ENCODE measurements around the gene GKN1.

The GKN1 gene

GRCh38 chr2:68975844-68976243 lies 1.4 kb downstream of the GKN1 start:
- peaks cover 33% of the 10 kb centered on the region for H3K27me3 Mint-ChIP-seq
- no peaks in the 10 kb centered on the region for H3K9me3 Mint-ChIP-seq
- ATAC-seq (no peak), DNase-seq (no peak)
- H3K27ac Mint-ChIP-seq, result no peak overlapping the region
- no peak overlapping the region for H3K4me3 Mint-ChIP-seq
- H3K4me1 Mint-ChIP-seq, result no peaks in the 10 kb centered on the region

DNA sequence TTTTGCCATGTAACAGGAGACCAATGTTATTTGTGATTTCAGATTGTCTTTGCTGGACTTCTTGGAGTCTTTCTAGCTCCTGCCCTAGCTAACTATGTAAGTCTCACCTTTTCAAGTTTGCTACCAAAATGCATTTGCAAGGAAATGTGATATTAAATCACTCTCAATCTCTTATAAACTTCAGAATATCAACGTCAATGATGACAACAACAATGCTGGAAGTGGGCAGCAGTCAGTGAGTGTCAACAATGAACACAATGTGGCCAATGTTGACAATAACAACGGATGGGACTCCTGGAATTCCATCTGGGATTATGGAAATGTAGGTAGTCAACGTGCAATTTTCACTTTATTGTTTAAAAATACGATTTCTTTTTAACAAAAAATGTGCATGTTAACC lies 3.0 kb downstream of the GKN1 start:
- H3K4me3 Mint-ChIP-seq, result no peak overlapping the region
- H3K4me1 Mint-ChIP-seq, result no peaks in the 10 kb centered on the region
- DNase-seq (no peak), ATAC-seq (no peak)
- H3K27ac Mint-ChIP-seq, result no peak overlapping the region
- H3K27me3 Mint-ChIP-seq, result peaks cover 42% of the 10 kb centered on the region
- no peaks in the 10 kb centered on the region for H3K9me3 Mint-ChIP-seq

DNA sequence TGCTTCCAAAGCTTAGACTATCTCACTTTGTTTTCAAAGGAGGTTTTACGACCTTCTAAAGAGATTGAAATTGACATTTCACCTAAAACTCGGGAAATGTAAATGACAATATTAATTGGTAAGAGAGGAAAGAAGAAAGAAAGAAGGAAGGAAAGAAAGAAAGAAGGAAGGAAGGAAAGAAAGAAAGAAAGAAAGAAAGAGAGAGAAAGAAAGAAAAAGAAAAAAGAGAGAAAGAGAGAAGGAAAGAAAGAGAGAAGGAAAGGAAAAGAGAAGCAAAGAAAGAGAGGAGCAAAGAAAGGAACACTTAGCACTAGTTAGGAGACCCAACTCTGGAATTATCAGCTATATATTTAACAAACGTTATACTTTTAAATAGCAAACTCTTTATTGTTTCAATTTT lies 3.7 kb downstream of the GKN1 start:
- peaks cover 42% of the 10 kb centered on the region for H3K27me3 Mint-ChIP-seq
- no peak for ATAC-seq

GRCh38 chr2:68980956-68981355 lies 6.5 kb downstream of the GKN1 start:
- Mint-ChIP-seq H3K27me3 (peaks cover 33% of the 10 kb centered on the region), H3K4me3 (no peak overlapping the region), H3K27ac (no peak overlapping the region), H3K9me3 (no peaks in the 10 kb centered on the region), H3K4me1 (no peaks in the 10 kb centered on the region)
- DNase-seq (no peak), ATAC-seq (no peak)

More for the DNA sequence above, 3.7 kb downstream of the GKN1 start:
- no peak overlapping the region for H3K27ac Mint-ChIP-seq
- no peaks in the 10 kb centered on the region for H3K9me3 Mint-ChIP-seq
- no peak for DNase-seq
- H3K4me1 Mint-ChIP-seq, result no peaks in the 10 kb centered on the region
- H3K4me3 Mint-ChIP-seq, result no peak overlapping the region

DNA sequence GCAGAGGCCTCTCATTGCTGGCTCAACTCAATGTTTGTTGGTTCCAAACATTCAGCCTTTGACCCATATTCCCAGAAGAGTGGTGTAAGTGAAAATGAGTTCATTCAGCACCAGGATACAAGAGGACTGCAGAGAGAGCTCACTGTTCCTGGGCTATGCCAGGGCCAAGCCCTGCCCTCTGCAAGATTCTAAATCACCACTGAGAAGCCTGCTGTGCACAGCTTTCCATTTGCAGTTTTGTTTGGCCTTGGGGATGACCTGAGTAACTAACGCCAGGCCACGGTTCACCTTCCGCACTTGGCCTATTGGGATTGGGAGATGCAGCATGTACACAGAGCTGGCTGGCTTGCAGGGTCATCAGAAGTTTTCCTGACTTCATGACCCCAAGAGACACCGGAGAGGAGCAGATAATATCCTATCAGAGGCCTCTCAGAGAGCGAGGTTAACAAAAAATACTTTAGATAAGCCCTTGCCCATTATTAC lies 12.6 kb downstream of the GKN1 start:
- no peak for ATAC-seq
- DNase-seq, result no peak
- Mint-ChIP-seq H3K4me1 (no peaks in the 10 kb centered on the region), H3K4me3 (no peak overlapping the region), H3K27ac (no peak overlapping the region), H3K27me3 (peaks cover 13% of the 10 kb centered on the region), H3K9me3 (no peaks in the 10 kb centered on the region)

GRCh38 chr2:68989035-68989434 lies 14.6 kb downstream of the GKN1 start:
- no peak for ATAC-seq
- Mint-ChIP-seq H3K4me3 (no peak overlapping the region), H3K27ac (no peak overlapping the region), H3K9me3 (no peaks in the 10 kb centered on the region), H3K4me1 (no peaks in the 10 kb centered on the region), H3K27me3 (peaks cover 13% of the 10 kb centered on the region)
- no peak for DNase-seq

DNA sequence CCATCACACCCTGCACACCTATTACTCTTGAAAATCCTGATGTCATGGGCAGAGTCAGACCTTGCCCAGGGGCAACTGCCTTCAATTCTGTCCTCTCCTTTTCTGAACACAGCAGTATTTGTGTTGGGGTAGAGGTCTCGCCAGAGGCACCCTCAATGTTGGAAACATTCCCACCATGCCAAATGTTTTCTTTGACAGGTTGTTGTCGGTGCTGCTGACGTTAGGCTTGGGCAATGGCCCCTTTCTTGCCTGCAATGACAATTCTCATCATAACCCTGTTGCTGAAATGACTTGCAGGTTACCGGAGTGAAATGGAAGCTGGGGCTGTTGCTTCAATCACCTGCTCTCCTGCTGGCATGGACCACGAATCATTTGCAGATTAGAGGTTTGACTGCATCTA lies 17.9 kb downstream of the GKN1 start:
- no peak for DNase-seq
- ATAC-seq, result no peak
- Mint-ChIP-seq H3K4me1 (no peaks in the 10 kb centered on the region), H3K4me3 (no peak overlapping the region), H3K27me3 (peaks cover 20% of the 10 kb centered on the region), H3K27ac (no peak overlapping the region), H3K9me3 (no peaks in the 10 kb centered on the region)

DNA sequence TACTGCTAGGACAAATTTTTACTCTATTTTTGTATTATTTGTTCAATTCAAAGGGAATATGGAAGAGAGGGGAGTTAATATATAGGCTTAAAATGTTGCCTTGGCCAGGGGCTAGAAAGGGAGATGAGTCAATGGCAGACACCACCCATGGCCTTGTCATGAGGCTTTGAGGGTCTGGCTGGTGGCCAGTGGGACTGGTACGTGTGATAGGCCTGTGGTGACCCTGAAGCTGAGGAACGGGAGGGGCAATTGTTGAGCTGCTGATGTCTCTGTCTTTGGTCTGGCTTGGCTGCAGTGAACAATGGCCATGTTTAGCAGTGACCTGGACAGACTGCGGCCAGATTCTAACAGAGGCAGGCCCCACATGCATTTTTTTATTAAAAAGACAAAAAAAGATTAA lies 18.5 kb downstream of the GKN1 start:
- H3K9me3 Mint-ChIP-seq, result no peaks in the 10 kb centered on the region
- H3K4me1 Mint-ChIP-seq, result no peaks in the 10 kb centered on the region

GRCh38 chr2:68993660-68994059 lies 19.2 kb downstream of the GKN1 start:
- Mint-ChIP-seq H3K27ac (no peak overlapping the region), H3K4me3 (no peak overlapping the region), H3K9me3 (no peaks in the 10 kb centered on the region), H3K4me1 (no peaks in the 10 kb centered on the region), H3K27me3 (peaks cover 26% of the 10 kb centered on the region)
- DNase-seq, result no peak
- no peak for ATAC-seq

More for the DNA sequence above, 18.5 kb downstream of the GKN1 start:
- ATAC-seq (no peak), DNase-seq (no peak)
- peaks cover 20% of the 10 kb centered on the region for H3K27me3 Mint-ChIP-seq
- no peak overlapping the region for H3K4me3 Mint-ChIP-seq
- H3K27ac Mint-ChIP-seq, result no peak overlapping the region

DNA sequence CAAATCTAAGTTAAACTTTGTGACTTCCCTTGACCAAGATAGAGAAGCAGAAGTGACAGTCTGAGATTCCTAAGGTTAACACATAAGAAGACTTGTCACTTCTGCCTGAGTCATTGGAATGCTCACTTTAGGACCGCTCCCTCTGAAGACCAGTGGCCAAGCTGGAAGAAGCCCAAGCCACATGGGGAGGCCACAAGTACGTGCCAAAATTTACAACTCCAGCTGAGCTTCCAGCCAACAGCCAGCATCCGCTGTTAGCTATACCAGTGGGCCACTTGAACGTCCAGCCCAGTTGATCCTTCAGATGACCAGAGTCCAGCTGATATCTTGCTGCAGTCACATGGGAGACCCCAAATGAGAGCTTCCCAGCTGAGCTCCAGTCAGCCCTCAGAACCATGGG lies 20.4 kb downstream of the GKN1 start:
- Mint-ChIP-seq H3K27ac (no peak overlapping the region), H3K27me3 (peaks cover 25% of the 10 kb centered on the region), H3K4me1 (no peaks in the 10 kb centered on the region), H3K4me3 (no peak overlapping the region), H3K9me3 (no peaks in the 10 kb centered on the region)
- ATAC-seq (no peak), DNase-seq (no peak)

GRCh38 chr2:68995916-68996315 lies 21.5 kb downstream of the GKN1 start:
- DNase-seq, result no peak
- H3K27ac Mint-ChIP-seq, result no peak overlapping the region
- H3K27me3 Mint-ChIP-seq, result peaks cover 17% of the 10 kb centered on the region
- H3K9me3 Mint-ChIP-seq, result no peaks in the 10 kb centered on the region
- no peak overlapping the region for H3K4me3 Mint-ChIP-seq
- H3K4me1 Mint-ChIP-seq, result no peaks in the 10 kb centered on the region
- ATAC-seq, result no peak

DNA sequence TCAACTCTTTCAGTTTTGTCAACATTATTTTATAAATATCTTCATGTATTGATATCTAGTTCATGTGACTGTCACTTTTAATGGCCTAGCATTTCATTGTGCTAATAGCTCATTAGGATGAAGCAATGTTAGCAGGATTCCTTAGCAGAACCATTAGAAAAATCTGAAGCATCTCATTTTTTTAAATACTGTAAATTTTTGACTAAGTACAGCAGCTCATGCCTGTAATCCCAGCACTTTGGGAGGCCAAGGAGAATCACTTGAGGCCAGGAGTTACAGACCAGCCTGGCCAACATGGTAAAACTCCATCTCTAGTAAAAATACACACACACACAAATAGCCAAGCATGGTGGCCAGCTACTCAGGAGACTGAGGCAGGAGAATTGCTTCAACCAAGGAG lies 23.0 kb downstream of the GKN1 start:
- no peak overlapping the region for H3K27ac Mint-ChIP-seq
- no peak for DNase-seq
- no peak overlapping the region for H3K4me3 Mint-ChIP-seq
- peaks cover 10 to 11% of the 10 kb centered on the region in 2 donors for H3K9me3 Mint-ChIP-seq
- ATAC-seq, result no peak
- H3K4me1 Mint-ChIP-seq, result no peaks in the 10 kb centered on the region
- peaks cover 29% of the 10 kb centered on the region for H3K27me3 Mint-ChIP-seq

- H3K27ac Mint-ChIP-seq, result no peak overlapping the region
- peaks cover 36% of the 10 kb centered on the region for H3K27me3 Mint-ChIP-seq
- DNase-seq, result no peak
- H3K4me3 Mint-ChIP-seq, result no peak overlapping the region
- no peaks in the 10 kb centered on the region for H3K4me1 Mint-ChIP-seq
- no peak for ATAC-seq
- H3K9me3 Mint-ChIP-seq, result peaks cover 18 to 21% of the 10 kb centered on the region in 2 donors
These were observed 27.4 kb downstream of the GKN1 start for GRCh38 chr2:69001879-69002278.

GRCh38 chr2:69003731-69004130 lies 29.3 kb downstream of the GKN1 start:
- ATAC-seq, result no peak
- peaks cover 18 to 21% of the 10 kb centered on the region in 2 donors for H3K9me3 Mint-ChIP-seq
- DNase-seq, result no peak
- H3K27me3 Mint-ChIP-seq, result peaks cover 29% of the 10 kb centered on the region
- H3K27ac Mint-ChIP-seq, result peak overlapping the region in 1 of 2 donors; percentile 16
- no peaks in the 10 kb centered on the region for H3K4me1 Mint-ChIP-seq
- no peak overlapping the region for H3K4me3 Mint-ChIP-seq

GRCh38 chr2:69007169-69007568 lies 32.7 kb downstream of the GKN1 start:
- no peak for ATAC-seq
- Mint-ChIP-seq H3K4me3 (no peak overlapping the region), H3K9me3 (peaks cover 10 to 12% of the 10 kb centered on the region in 2 donors), H3K27ac (no peak overlapping the region), H3K4me1 (peaks cover 5% of the 10 kb centered on the region), H3K27me3 (peaks cover 37% of the 10 kb centered on the region)
- no peak for DNase-seq

GRCh38 chr2:69007603-69008002 lies 33.2 kb downstream of the GKN1 start:
- DNase-seq (no peak), ATAC-seq (no peak)
- Mint-ChIP-seq H3K27ac (no peak overlapping the region), H3K4me3 (no peak overlapping the region), H3K27me3 (peaks cover 37% of the 10 kb centered on the region), H3K9me3 (peaks cover 7% of the 10 kb centered on the region in 2 donors), H3K4me1 (peaks cover 10% of the 10 kb centered on the region)

- Mint-ChIP-seq H3K4me3 (no peak overlapping the region), H3K27ac (no peak overlapping the region), H3K4me1 (peaks cover 29% of the 10 kb centered on the region), H3K27me3 (peaks cover 50% of the 10 kb centered on the region), H3K9me3 (no peaks in the 10 kb centered on the region)
- DNase-seq (no peak), ATAC-seq (no peak)
These were observed 36.2 kb downstream of the GKN1 start for GRCh38 chr2:69010437-69011194.

All from stimulated activated naive CD8-positive, alpha-beta T cell treated with anti-CD3 and anti-CD28 coated beads, Interleukin-15, amount 100 ng/mL, for 72 hours (primary cell).